ENCODE data around the gene KIF11. TPM values are rescaled to one million over a fixed set of nuclear protein-coding genes. Genes with fewer than 3 reads are reported as not detected.

KIF11 gene
- total and polyA plus RNA-seq, 9 of the 15 experiments (the other 6 are each of a cell fraction or from before 2014, with no cell fraction given): 11.3 to 54.4 (median 29.2) TPM

- TF ChIP-seq HBP1 (CRISPR knock-in tag; IDR thresholded peaks at IDR 0.05): peak; percentile 64
- no peak for TF ChIP-seq ZNF3 (CRISPR knock-in tag; IDR thresholded peaks at IDR 0.05)
- TF ChIP-seq NRF1 (conservative IDR thresholded peaks at IDR 0.05 in 1 of 2, IDR thresholded peaks at IDR 0.05 in 1 of 2): no peak
- no peak for TF ChIP-seq CC2D1A (IDR thresholded peaks at IDR 0.05)
- no peak for TF ChIP-seq ARID1B (IDR thresholded peaks at IDR 0.05)
- TF ChIP-seq ZNF583 (CRISPR knock-in tag; IDR thresholded peaks at IDR 0.05): no peak
- no peak for TF ChIP-seq MAFG (tag; conservative IDR thresholded peaks at IDR 0.05)
- TF ChIP-seq CSDE1 (IDR thresholded peaks at IDR 0.05): no peak
- TF ChIP-seq CHCHD3 (CRISPR knock-in tag; IDR thresholded peaks at IDR 0.05): no peak
- no peak for TF ChIP-seq FOXK2 (conservative IDR thresholded peaks at IDR 0.05 in 1 of 2, IDR thresholded peaks at IDR 0.05 in 1 of 2; ENCODE audit: low read depth in 2 of 2)
- no peak for TF ChIP-seq SMAD1 (IDR thresholded peaks at IDR 0.05; ENCODE audit: low read depth, low read length, partially characterized antibody)
- no peak for TF ChIP-seq ZNF398 (CRISPR knock-in tag; IDR thresholded peaks at IDR 0.05)
- peak; percentile 30; the same call in 1 of the 2 replicates for TF ChIP-seq POLR2AphosphoS2 (IDR thresholded peaks at IDR 0.05; ENCODE audit: low read length)
- TF ChIP-seq NR2C1 (IDR thresholded peaks at IDR 0.05): no peak
- TF ChIP-seq NR2C1 (tag; IDR thresholded peaks at IDR 0.05): no peak
- TF ChIP-seq CHAMP1 (IDR thresholded peaks at IDR 0.05): no peak
- TF ChIP-seq YBX1 (IDR thresholded peaks at IDR 0.05): no peak
- no peak for TF ChIP-seq MAFF (IDR thresholded peaks at IDR 0.05; ENCODE audit: low read length)
Measured at GRCh38 chr10:92695679-92696605, 103.0 kb downstream of the KIF11 start (continued).

All from K562 (cell line).